ENCODE measurements around the gene CCDC188. TPM values are rescaled to one million over a fixed set of nuclear protein-coding genes. Genes with fewer than 3 reads are reported as not detected.

Gene CCDC188
- total and polyA plus RNA-seq, 12 donors = 0.30 to 19.0 (median 0.77) TPM; not detected in 2

DNA sequence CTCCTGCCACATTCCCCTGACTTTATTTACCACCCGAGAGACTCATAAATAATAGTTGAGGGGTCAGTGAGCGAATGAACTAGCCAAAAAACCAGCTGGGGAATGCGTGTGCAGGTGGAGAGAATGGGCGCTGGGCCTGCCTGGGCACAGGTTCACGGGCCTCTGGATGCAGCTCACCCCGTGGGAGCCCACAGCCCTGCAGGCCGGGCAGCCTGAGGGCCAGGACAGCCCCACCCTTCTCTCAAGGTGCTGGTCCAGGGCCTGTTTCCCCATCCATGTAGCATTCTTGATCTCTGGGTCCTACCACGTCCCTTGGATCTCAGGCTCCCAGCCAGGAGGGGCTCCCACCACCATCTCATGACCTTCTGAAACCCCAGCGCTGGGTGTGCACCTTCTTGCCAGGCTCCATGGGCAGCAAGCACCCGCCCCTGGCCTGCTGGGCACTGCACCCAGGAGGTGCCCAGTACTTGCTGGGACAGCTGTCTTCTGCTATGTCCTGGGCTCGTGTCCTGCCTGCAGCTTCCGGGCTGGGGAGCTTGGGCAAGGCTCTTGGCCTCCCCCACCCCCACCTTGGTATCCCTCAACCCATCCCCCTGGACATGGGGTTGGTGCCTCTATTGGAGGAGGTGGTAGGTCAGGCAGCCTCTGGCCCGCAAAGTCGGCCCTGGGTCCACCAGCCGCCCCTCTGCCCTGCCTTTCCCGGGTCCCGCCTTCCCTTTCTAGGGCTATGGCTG lies 43.1 kb upstream of the CCDC188 start:
- no peak for DNase-seq
- Histone ChIP-seq H3K27me3 (no peaks in the 10 kb centered on the region), H3K4me1 (replicated peaks in 1 of 2) (no peaks in the 10 kb centered on the region), H3K4me3 (no peak overlapping the region), H3K36me3 (replicated peaks in 1 of 2) (no peaks in the 10 kb centered on the region), H3K27ac (no peak overlapping the region), H3K9me3 (replicated peaks in 1 of 3) (no peaks in the 10 kb centered on the region)
- intact Hi-C loops (cut with DNase I) = no loop called here
- 79 to 96% (median 88%) methylated on average over 7 to 17 of the region's 17 CpGs for WGBS, 4 donors
- no peak for TF ChIP-seq POLR2A (IDR thresholded peaks at IDR 0.05)
- TF ChIP-seq, protein P1, sequence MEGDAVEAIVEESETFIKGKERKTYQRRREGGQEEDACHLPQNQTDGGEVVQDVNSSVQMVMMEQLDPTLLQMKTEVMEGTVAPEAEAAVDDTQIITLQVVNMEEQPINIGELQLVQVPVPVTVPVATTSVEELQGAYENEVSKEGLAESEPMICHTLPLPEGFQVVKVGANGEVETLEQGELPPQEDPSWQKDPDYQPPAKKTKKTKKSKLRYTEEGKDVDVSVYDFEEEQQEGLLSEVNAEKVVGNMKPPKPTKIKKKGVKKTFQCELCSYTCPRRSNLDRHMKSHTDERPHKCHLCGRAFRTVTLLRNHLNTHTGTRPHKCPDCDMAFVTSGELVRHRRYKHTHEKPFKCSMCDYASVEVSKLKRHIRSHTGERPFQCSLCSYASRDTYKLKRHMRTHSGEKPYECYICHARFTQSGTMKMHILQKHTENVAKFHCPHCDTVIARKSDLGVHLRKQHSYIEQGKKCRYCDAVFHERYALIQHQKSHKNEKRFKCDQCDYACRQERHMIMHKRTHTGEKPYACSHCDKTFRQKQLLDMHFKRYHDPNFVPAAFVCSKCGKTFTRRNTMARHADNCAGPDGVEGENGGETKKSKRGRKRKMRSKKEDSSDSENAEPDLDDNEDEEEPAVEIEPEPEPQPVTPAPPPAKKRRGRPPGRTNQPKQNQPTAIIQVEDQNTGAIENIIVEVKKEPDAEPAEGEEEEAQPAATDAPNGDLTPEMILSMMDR (IDR thresholded peaks at IDR 0.05) = no peak

DNA sequence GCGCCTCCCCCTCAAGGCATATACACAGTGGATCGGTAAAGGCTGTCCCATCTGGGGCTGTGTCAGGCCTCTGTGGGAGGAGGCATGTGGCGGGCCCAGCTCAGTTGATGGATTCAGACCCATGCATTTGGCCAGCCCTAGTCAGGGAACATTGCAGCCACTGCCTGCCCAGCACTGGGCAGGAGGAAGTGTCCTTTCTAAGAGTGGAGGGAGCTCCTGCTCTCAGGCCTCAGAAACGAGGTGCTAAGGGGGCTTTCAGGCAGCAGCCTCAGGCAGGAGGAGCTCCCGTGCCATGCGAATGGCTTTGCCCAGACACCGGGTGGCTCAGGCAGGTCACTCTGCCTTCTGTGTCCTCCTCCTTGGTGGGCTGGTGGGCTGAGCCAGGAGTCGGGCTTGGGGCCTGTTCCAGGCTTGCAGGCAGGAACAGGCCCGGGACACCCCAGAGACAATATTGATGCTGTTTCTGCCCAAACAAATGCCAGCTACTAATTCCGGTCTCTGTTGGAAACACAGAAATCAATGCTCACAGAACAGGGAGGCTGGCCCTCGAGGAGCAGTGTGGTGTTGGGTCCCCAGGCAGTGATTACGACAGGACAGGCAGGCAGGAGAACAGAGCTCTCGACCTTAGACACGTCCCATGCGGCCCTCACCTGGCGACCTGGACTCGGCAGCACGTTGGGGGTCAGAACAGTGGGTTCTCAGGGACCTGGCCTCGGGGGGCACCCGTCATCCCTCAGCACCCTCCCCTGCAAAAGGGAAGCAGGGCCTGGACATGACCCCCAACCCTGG lies 42.3 kb upstream of the CCDC188 start:
- TF ChIP-seq, protein P1 (IDR thresholded peaks at IDR 0.05) = no peak
- TF ChIP-seq POLR2A (IDR thresholded peaks at IDR 0.05) = no peak
- Histone ChIP-seq H3K4me3 (no peak overlapping the region), H3K27ac (no peak overlapping the region), H3K36me3 (replicated peaks in 1 of 2) (no peaks in the 10 kb centered on the region), H3K4me1 (replicated peaks in 1 of 2) (no peaks in the 10 kb centered on the region), H3K27me3 (no peaks in the 10 kb centered on the region), H3K9me3 (replicated peaks in 1 of 3) (no peaks in the 10 kb centered on the region)
- intact Hi-C loops (cut with DNase I) = no loop called here
- no peak for DNase-seq
- 80 to 87% (median 86%) methylated on average over 14 to 20 of the region's 20 CpGs for WGBS, 4 donors

DNA sequence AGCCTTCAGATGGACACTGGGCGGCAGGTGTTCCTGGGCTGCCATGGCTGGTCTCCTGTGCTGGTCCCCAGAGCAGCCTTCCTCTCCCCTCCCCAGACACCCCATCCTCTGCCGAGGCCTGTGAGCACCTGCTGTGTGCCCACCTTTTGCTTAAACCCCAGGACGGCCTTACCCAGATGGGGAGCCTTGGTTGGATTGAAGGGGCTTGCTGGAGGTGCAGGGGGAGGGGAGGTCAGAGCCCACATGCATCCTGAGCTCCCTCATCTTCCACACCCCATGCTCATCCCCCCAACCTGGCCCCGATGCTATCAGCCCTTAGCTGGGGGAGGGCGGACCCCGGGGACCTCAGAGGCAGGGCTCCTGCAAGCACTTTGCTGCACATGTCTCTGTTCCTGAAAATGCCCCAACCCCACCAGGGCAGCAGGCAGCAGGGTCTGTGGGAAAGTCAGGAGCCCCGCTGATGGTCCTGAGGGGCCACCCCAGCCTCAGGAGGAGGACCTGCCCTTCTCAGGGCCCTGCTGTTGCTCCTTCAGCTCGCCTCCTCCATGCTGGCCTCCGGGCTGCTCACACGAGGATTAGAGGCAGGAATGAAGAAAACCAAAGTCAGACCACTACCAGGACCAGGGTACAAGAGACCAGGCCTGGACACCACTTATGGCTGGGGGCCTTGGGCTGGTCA lies 41.6 kb upstream of the CCDC188 start:
- Histone ChIP-seq H3K27ac (no peak overlapping the region), H3K4me3 (no peak overlapping the region), H3K27me3 (no peaks in the 10 kb centered on the region), H3K36me3 (replicated peaks in 1 of 2) (no peaks in the 10 kb centered on the region), H3K4me1 (replicated peaks in 1 of 2) (no peaks in the 10 kb centered on the region), H3K9me3 (replicated peaks in 1 of 3) (no peaks in the 10 kb centered on the region)
- intact Hi-C loops (cut with DNase I) = no loop called here
- 76 to 95% (median 87%) methylated on average over 7 to 10 of the region's 10 CpGs for WGBS, 4 donors
- no peak for DNase-seq
- TF ChIP-seq, protein P1 (IDR thresholded peaks at IDR 0.05) = no peak
- TF ChIP-seq POLR2A (IDR thresholded peaks at IDR 0.05) = no peak

GRCh38 chr22:20191803-20192202 lies 40.9 kb upstream of the CCDC188 start:
- Histone ChIP-seq H3K4me1 (replicated peaks in 1 of 2) (no peaks in the 10 kb centered on the region), H3K27me3 (no peaks in the 10 kb centered on the region), H3K4me3 (no peak overlapping the region), H3K27ac (no peak overlapping the region), H3K36me3 (replicated peaks in 1 of 2) (no peaks in the 10 kb centered on the region), H3K9me3 (replicated peaks in 1 of 3) (no peaks in the 10 kb centered on the region)
- intact Hi-C loops (cut with DNase I) = no loop called here
- WGBS, 4 donors = 77 to 94% (median 87%) methylated on average over 2 to 8 of the region's 8 CpGs
- TF ChIP-seq POLR2A (IDR thresholded peaks at IDR 0.05) = no peak
- TF ChIP-seq, protein P1 (IDR thresholded peaks at IDR 0.05) = no peak
- DNase-seq = no peak

All from adrenal gland (tissue), 12 donors.